ENCODE results near the gene GLCE. TPM values are rescaled to one million over a fixed set of nuclear protein-coding genes. Genes with fewer than 3 reads are reported as not detected.

The GLCE gene
- polyA plus RNA-seq, 1 experiment: 48.1 TPM

DNA sequence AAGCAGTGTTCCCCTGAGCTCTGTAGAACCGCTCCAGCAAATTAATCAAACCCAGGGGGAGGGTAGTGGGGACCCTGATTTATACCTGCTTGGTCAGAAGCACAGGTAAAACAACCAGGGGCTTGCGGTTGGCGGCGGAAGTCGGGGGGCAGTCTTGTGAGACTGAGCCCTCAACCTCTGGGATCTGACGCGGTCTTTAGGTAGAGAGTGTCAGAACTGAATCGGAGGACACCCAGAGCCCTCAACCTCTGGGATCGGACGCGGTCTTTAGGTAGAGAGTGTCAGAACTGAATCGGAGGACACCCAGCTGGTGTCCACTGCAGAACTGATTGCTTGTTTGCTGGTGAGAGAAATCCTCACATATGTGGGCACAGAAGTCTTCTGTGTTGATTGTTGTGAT, 125.4 kb downstream of the GLCE start:
- TF ChIP-seq, protein P1, sequence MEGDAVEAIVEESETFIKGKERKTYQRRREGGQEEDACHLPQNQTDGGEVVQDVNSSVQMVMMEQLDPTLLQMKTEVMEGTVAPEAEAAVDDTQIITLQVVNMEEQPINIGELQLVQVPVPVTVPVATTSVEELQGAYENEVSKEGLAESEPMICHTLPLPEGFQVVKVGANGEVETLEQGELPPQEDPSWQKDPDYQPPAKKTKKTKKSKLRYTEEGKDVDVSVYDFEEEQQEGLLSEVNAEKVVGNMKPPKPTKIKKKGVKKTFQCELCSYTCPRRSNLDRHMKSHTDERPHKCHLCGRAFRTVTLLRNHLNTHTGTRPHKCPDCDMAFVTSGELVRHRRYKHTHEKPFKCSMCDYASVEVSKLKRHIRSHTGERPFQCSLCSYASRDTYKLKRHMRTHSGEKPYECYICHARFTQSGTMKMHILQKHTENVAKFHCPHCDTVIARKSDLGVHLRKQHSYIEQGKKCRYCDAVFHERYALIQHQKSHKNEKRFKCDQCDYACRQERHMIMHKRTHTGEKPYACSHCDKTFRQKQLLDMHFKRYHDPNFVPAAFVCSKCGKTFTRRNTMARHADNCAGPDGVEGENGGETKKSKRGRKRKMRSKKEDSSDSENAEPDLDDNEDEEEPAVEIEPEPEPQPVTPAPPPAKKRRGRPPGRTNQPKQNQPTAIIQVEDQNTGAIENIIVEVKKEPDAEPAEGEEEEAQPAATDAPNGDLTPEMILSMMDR (IDR thresholded peaks at IDR 0.05; ENCODE audit: low read depth, low read length): no peak
- Histone ChIP-seq H3K9me3 (ENCODE audit: control insufficient read depth, insufficient read depth, low read length) (no peaks in the 10 kb centered on the region), H3K4me3 (ENCODE audit: low read depth, low read length) (no peak overlapping the region), H3K27ac (ENCODE audit: low read depth, low read length) (no peak overlapping the region), H3K27me3 (ENCODE audit: control insufficient read depth, insufficient read depth, low read length) (no peaks in the 10 kb centered on the region)
- CTCF ChIA-PET: no interaction called here
- POLR2A ChIA-PET: no interaction called here
- DNase-seq (ENCODE audit: low read depth, low spot score): no peak

DNA sequence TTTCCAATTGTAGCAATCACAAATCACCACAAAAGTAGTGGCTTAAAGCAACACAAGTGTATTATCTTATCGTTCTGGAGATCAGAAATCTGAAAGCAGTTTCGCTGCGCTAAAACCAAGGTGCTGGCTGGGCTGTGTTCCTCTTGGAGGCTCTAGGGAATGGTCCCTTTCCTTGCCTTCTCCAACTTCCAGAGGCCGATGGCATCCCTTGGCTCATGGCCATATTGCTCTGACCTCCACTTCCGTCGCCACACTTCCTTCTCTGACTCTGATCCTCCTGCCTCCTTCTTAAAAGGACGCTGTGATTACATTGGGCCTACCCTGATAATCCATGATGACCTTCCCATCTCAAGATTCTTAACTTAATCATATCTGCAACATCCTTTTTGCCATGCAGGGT, 127.6 kb downstream of the GLCE start:
- DNase-seq (ENCODE audit: low read depth, low spot score): no peak
- POLR2A ChIA-PET: no interaction called here
- H3K4me3 ChIP-seq (ENCODE audit: low read depth, low read length): no peak overlapping the region
- TF ChIP-seq, protein P1 (IDR thresholded peaks at IDR 0.05; ENCODE audit: low read depth, low read length): no peak
- CTCF ChIA-PET: no interaction called here
- no peaks in the 10 kb centered on the region for H3K27me3 ChIP-seq (ENCODE audit: control insufficient read depth, insufficient read depth, low read length)
- no peaks in the 10 kb centered on the region for H3K9me3 ChIP-seq (ENCODE audit: control insufficient read depth, insufficient read depth, low read length)
- H3K27ac ChIP-seq (ENCODE audit: low read depth, low read length): no peak overlapping the region

DNA sequence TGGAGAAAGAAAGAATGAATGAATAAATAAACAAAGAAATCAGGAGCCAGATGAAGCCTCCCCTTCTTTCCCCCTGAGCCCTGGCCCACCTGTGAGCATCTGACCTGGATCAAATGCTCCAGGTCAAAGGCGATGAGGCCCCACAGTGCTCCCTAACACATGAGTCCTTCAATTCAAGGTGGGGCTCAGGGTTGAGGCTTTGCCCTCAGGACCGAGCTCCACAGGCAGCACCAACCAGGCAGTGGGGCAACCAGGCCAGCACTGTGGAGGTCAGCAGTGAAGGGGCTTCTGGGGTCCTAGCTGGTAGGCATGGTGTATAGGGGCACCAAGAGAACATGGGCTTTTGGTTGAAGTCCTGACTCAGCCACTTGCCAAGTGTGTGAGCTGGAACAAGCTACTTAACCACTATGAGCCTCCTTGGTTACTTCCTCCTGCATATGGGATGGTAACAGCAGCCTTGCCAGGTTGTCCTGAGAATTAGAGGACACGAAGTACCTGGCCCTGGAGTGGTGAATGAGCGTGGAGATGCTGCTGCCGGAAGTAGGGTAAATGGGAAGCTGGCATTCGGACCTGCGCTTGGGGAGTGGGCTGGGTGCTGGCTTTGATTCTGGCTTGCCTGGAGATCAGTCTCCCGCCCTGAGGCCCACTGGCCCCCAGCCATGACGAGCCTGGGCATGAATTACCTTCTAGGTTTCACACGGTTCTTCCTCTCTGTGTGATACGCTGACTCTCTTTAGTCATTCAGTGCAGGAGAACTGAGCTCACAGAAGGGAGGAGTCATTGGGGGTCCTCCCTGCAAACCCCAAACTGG, 128.3 kb downstream of the GLCE start:
- Histone ChIP-seq H3K27ac (ENCODE audit: low read depth, low read length) (no peak overlapping the region), H3K27me3 (ENCODE audit: control insufficient read depth, insufficient read depth, low read length) (no peaks in the 10 kb centered on the region), H3K4me3 (ENCODE audit: low read depth, low read length) (no peak overlapping the region), H3K9me3 (ENCODE audit: control insufficient read depth, insufficient read depth, low read length) (no peaks in the 10 kb centered on the region)
- TF ChIP-seq, protein P1 (IDR thresholded peaks at IDR 0.05; ENCODE audit: low read depth, low read length): no peak
- POLR2A ChIA-PET: interaction anchor here (1.5 kb wide), 1 partner anchor 15 kb away, joined by 5 read pairs; no protein-coding TSS in a partner anchor
- CTCF ChIA-PET: interaction anchor here (1.0 to 1.8 kb wide), 2 partner anchors 105 to 229 kb away, joined by 3 to 9 read pairs; no protein-coding TSS in a partner anchor
- DNase-seq (ENCODE audit: low read depth, low spot score): no peak

DNA sequence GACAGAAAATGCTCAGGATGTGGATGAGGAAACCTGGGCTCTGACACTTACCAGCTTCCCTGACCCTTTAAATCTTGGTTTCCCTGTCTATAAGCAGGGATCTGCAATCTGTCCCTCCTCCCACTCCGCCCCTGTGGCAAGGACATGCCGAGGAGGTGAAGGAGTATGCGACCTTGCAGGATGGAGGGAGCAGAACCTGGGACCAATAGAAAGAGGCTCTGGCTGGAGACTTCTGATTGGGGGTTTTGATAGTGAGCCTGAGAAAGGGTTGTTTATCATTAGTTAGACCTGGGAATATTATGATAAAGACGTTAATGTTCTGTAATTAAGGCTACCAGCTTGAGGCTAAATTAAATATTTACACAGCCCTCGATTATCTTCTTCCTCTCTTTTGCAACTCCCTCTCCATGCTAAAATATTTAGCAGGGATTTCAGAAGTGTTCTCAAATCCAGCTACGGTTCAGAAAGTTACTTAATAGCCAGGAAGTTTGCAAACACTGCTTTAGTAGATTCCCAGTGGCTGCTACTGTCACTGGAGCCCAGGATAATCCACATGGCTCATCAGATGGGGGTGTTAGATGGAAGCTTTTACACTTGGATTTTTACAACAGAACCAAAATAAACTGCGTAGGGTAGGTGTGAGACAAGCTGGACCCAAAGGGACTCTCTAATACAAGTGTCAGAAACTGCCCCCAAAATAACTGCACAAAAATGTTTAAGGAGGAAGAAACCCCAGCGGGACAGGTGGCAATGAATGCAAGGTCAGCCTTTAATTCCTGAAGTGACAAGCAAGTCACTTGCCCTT, 129.1 kb downstream of the GLCE start:
- no peak overlapping the region for H3K27ac ChIP-seq (ENCODE audit: low read depth, low read length)
- DNase-seq (ENCODE audit: low read depth, low spot score): no peak
- CTCF ChIA-PET: interaction anchor here (1.0 to 1.8 kb wide), 2 partner anchors 104 to 230 kb away, joined by 3 to 9 read pairs; no protein-coding TSS in a partner anchor

More for the DNA sequence above, 129.1 kb downstream of the GLCE start:
- H3K9me3 ChIP-seq (ENCODE audit: control insufficient read depth, insufficient read depth, low read length): no peaks in the 10 kb centered on the region
- no peak overlapping the region for H3K4me3 ChIP-seq (ENCODE audit: low read depth, low read length)
- H3K27me3 ChIP-seq (ENCODE audit: control insufficient read depth, insufficient read depth, low read length): peaks cover 2% of the 10 kb centered on the region
- TF ChIP-seq, protein P1 (IDR thresholded peaks at IDR 0.05; ENCODE audit: low read depth, low read length): no peak
- POLR2A ChIA-PET: interaction anchor here (0.8 to 1.5 kb wide), 2 partner anchors 15 to 163 kb away, joined by 3 to 5 read pairs; partner anchors contain the start of gene RPLP1

Data from AG04450 (cell line).